Thyroid gland (tissue), 4 donors: ENCODE results near the gene AFAP1.

Experiments used
- CTCF ChIP-seq, 6 experiments: fragments of 200-600 bp in 3 of 6; fragments of 450-650 bp in 3 of 6; sonication (generic) in 3 of 6; IDR thresholded peaks; one replicate each; pipeline ENCODE4 v1.5.1; 2016 to 2019; ENCODE audit warnings: antibody characterized with exemption in 6 of 6, mild to moderate bottlenecking in 2 of 6, inconsistent platforms in 1 of 6, moderate library complexity in 1 of 6
- POLR2A ChIP-seq, 2 donors: fragments of 450-650 bp; IDR thresholded peaks; one replicate each; pipeline ENCODE4 v1.6.1; 2017; ENCODE audit warnings: antibody characterized with exemption in 2 of 2, mild to moderate bottlenecking in 2 of 2, moderate library complexity in 1 of 2

DNA sequence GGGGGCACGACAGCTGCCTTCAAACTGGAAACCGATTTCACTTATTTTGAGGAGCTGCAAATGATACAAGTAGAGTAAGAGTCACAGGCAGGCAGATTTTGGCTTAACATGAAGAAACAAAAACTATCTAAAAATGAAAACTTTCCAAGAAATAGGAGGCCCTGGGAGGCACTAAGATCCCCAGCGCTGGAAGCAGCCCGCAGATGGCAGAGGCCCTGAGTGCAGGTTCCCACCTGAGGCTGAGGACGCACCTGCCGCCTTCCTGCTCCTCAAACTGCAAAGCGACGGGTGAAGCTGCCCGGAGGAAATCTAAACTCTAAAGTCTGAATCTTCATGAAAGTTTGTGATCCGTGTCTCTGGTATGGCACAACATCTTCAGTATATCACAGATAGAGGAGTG lies 138.7 kb downstream of the AFAP1 start:
- TF ChIP-seq CTCF (IDR thresholded peaks at IDR 0.05) (no peak), POLR2A (IDR thresholded peaks at IDR 0.05) (no peak)
